ENCODE data around the gene IGF1.

Gene IGF1

DNA sequence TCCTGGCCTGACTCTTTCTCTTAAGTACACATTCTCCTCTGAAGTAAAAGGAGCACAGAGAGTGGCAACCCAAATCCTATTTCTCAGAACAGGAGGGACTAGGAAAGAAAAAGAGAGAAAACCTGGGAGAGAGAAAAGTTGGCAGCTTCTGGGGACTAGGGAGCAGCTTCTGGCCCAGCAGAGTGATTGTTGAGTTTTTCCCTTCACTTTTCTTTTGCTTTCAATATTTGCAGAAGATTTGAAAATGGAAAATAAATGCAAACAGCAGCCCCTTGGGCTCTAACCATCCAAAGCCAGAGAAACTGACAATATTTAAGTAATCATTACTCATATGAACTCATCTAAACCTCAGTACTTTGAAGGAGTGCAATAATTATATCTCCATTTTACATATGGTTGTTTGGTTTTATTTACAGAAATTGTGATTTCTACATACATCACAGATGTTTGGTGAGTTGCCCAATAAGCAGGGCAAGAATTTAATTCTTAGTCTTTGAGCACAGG is 28.8 kb upstream of the IGF1 start:
- Histone ChIP-seq H3K27me3 (replicated peaks in 2 of 5; ENCODE audit: control insufficient read depth in 4 of 5, insufficient read depth in 5 of 5, low read length in 4 of 5) (no peaks in the 10 kb centered on the region), H3K4me3 (ENCODE audit: control insufficient read depth in 1 of 7, extremely low read depth in 1 of 7, insufficient read depth in 4 of 7, low read depth in 2 of 7, low read length in 6 of 7) (no peak overlapping the region), H3K4me1 (ENCODE audit: control extremely low read depth in 1 of 4, control insufficient read depth in 4 of 4, insufficient read depth in 4 of 4, low read length in 3 of 4) (peaks cover 0 to 6% (median 0%) of the 10 kb centered on the region in 4 experiments), H3K36me3 (ENCODE audit: control insufficient read depth in 4 of 4, insufficient read depth in 4 of 4, low read length in 3 of 4) (no peaks in the 10 kb centered on the region), H3K9me3 (ENCODE audit: control extremely low read depth in 1 of 5, control insufficient read depth in 4 of 5, insufficient read depth in 2 of 5, low read depth in 1 of 5, low read length in 4 of 5) (peaks cover 0 to 3% (median 1%) of the 10 kb centered on the region in 5 experiments), H3K27ac (ENCODE audit: insufficient read depth in 1 of 2, low read depth in 1 of 2, low read length in 2 of 2, poor library complexity in 1 of 2, severe bottlenecking in 2 of 2) (no peak overlapping the region)
- CTCF ChIA-PET: no interaction called here
- POLR2A ChIA-PET: no interaction called here
- no peak for DNase-seq

DNA sequence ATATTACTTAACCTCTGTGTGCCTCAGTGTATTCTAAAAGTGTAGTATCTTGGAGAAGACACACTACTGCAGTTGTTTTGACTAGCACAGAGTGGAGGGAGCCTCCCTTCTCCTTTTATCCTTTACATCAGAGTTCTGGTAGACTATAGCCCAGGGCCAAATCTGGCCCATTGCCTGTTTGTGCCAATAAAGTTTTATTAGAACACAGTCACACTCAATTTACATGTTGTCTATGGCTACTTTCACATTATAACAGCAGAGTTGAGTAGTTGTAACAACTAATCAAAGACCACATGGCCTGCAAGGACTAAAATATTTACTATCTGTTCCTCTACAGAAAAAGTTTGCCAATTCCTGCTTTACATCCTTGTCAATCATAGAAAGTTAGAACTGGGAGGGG is 27.7 kb upstream of the IGF1 start:
- Histone ChIP-seq H3K27me3 (replicated peaks in 2 of 5; ENCODE audit: control insufficient read depth in 4 of 5, insufficient read depth in 5 of 5, low read length in 4 of 5) (no peaks in the 10 kb centered on the region), H3K36me3 (ENCODE audit: control insufficient read depth in 4 of 4, insufficient read depth in 4 of 4, low read length in 3 of 4) (no peaks in the 10 kb centered on the region), H3K4me1 (ENCODE audit: control extremely low read depth in 1 of 4, control insufficient read depth in 4 of 4, insufficient read depth in 4 of 4, low read length in 3 of 4) (peaks cover 0 to 10% (median 2%) of the 10 kb centered on the region in 4 experiments), H3K9me3 (ENCODE audit: control extremely low read depth in 1 of 5, control insufficient read depth in 4 of 5, insufficient read depth in 2 of 5, low read depth in 1 of 5, low read length in 4 of 5) (peaks cover 0 to 3% (median 1%) of the 10 kb centered on the region in 5 experiments), H3K27ac (ENCODE audit: insufficient read depth in 1 of 2, low read depth in 1 of 2, low read length in 2 of 2, poor library complexity in 1 of 2, severe bottlenecking in 2 of 2) (no peak overlapping the region), H3K4me3 (ENCODE audit: control insufficient read depth in 1 of 7, extremely low read depth in 1 of 7, insufficient read depth in 4 of 7, low read depth in 2 of 7, low read length in 6 of 7) (no peak overlapping the region)
- no peak for DNase-seq
- POLR2A ChIA-PET: no interaction called here
- CTCF ChIA-PET: no interaction called here

DNA sequence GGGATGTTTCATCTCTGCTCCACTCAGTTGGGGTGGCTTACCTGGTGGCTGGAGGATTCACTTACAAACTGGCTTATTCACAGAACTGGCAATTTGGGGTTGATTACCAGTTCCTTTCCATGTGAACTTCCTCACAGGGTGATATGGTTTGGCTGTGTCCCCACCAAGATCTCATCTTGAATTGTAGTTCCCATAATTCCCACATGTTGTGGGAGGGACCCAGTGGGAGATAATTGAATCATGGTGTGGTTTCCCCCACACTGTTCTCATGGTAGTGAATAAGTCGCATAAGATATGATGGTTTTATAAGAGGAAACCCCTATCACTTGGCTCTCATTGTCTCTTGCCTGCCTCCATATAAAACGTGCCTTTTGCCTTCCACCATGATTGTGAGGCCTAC is 26.9 kb upstream of the IGF1 start:
- POLR2A ChIA-PET: no interaction called here
- no peak overlapping the region for H3K4me3 ChIP-seq (ENCODE audit: control insufficient read depth in 1 of 7, extremely low read depth in 1 of 7, insufficient read depth in 4 of 7, low read depth in 2 of 7, low read length in 6 of 7)
- H3K27me3 ChIP-seq (replicated peaks in 2 of 5; ENCODE audit: control insufficient read depth in 4 of 5, insufficient read depth in 5 of 5, low read length in 4 of 5): no peaks in the 10 kb centered on the region
- peaks cover 0 to 3% (median 1%) of the 10 kb centered on the region in 5 experiments for H3K9me3 ChIP-seq (ENCODE audit: control extremely low read depth in 1 of 5, control insufficient read depth in 4 of 5, insufficient read depth in 2 of 5, low read depth in 1 of 5, low read length in 4 of 5)
- H3K27ac ChIP-seq (ENCODE audit: insufficient read depth in 1 of 2, low read depth in 1 of 2, low read length in 2 of 2, poor library complexity in 1 of 2, severe bottlenecking in 2 of 2): no peak overlapping the region
- CTCF ChIA-PET: no interaction called here
- WGBS (ENCODE audit: insufficient coverage): no CpG with 5 or more reads among the region's 2 CpGs
- H3K36me3 ChIP-seq (ENCODE audit: control insufficient read depth in 4 of 4, insufficient read depth in 4 of 4, low read length in 3 of 4): no peaks in the 10 kb centered on the region
- no peak for DNase-seq
- peaks cover 0 to 10% (median 3%) of the 10 kb centered on the region in 4 experiments for H3K4me1 ChIP-seq (ENCODE audit: control extremely low read depth in 1 of 4, control insufficient read depth in 4 of 4, insufficient read depth in 4 of 4, low read length in 3 of 4)

DNA sequence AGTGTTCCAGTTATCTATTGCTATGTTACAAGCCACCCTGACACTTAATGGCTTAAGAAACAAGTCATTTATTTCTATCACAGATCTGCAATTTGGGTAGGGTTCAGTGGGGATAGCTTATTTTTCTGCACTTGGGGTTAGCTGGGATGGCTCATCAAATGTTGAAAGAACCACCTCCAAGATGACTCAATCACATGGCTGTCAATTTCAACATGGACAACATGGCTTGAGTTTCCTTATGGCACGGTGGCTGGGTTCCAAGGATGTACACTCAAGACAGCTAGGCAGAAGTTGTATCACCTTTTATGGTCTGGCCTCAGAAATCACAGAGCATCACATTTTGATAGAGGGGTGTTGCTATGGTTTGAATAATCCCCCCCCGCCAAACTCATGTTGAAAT is 24.5 kb upstream of the IGF1 start:
- Histone ChIP-seq H3K4me3 (ENCODE audit: control insufficient read depth in 1 of 7, extremely low read depth in 1 of 7, insufficient read depth in 4 of 7, low read depth in 2 of 7, low read length in 6 of 7) (no peak overlapping the region), H3K9me3 (ENCODE audit: control extremely low read depth in 1 of 5, control insufficient read depth in 4 of 5, insufficient read depth in 2 of 5, low read depth in 1 of 5, low read length in 4 of 5) (peaks cover 0 to 3% (median 1%) of the 10 kb centered on the region in 5 experiments), H3K27ac (ENCODE audit: insufficient read depth in 1 of 2, low read depth in 1 of 2, low read length in 2 of 2, poor library complexity in 1 of 2, severe bottlenecking in 2 of 2) (no peak overlapping the region), H3K4me1 (ENCODE audit: control extremely low read depth in 1 of 4, control insufficient read depth in 4 of 4, insufficient read depth in 4 of 4, low read length in 3 of 4) (peaks cover 0 to 15% (median 4%) of the 10 kb centered on the region in 4 experiments), H3K27me3 (replicated peaks in 2 of 5; ENCODE audit: control insufficient read depth in 4 of 5, insufficient read depth in 5 of 5, low read length in 4 of 5) (no peaks in the 10 kb centered on the region), H3K36me3 (ENCODE audit: control insufficient read depth in 4 of 4, insufficient read depth in 4 of 4, low read length in 3 of 4) (no peaks in the 10 kb centered on the region)
- WGBS (ENCODE audit: insufficient coverage): 100% methylated on average over 1 of the region's 2 CpGs
- DNase-seq: no peak
- ChIA-PET CTCF (no interaction called here), POLR2A (no interaction called here)

DNA sequence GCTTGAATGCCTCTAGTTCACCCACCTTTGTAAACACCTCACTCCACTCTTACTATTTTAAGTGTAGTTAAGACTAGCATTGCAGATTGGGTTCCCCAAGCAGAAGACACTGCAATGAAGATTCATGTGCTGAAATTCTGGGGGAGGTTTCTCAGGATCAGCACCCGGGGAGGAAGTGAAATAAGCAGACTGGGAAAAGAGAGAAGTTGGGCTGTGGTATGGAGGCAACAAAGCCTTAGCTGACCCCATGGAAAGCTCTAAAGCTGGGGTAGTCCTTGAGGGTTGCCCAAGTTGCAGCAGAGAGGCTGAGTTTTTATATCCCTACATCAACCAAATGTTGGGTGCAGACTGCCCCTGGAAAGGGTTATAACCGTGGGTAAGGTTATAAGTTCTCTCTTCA is 23.9 kb upstream of the IGF1 start:
- H3K4me1 ChIP-seq (ENCODE audit: control extremely low read depth in 1 of 4, control insufficient read depth in 4 of 4, insufficient read depth in 4 of 4, low read length in 3 of 4): peaks cover 0 to 15% (median 4%) of the 10 kb centered on the region in 4 experiments
- no peak overlapping the region for H3K4me3 ChIP-seq (ENCODE audit: control insufficient read depth in 1 of 7, extremely low read depth in 1 of 7, insufficient read depth in 4 of 7, low read depth in 2 of 7, low read length in 6 of 7)
- no peaks in the 10 kb centered on the region for H3K27me3 ChIP-seq (replicated peaks in 2 of 5; ENCODE audit: control insufficient read depth in 4 of 5, insufficient read depth in 5 of 5, low read length in 4 of 5)
- peaks cover 0 to 3% (median 1%) of the 10 kb centered on the region in 5 experiments for H3K9me3 ChIP-seq (ENCODE audit: control extremely low read depth in 1 of 5, control insufficient read depth in 4 of 5, insufficient read depth in 2 of 5, low read depth in 1 of 5, low read length in 4 of 5)
- ChIA-PET POLR2A (no interaction called here), CTCF (interaction anchor here (1.2 kb wide), 1 partner anchor 23 kb away, joined by 4 read pairs; no protein-coding TSS in a partner anchor)
- no peak for DNase-seq
- WGBS (ENCODE audit: insufficient coverage): 93% methylated on average over 2 of the region's 2 CpGs
- H3K27ac ChIP-seq (ENCODE audit: insufficient read depth in 1 of 2, low read depth in 1 of 2, low read length in 2 of 2, poor library complexity in 1 of 2, severe bottlenecking in 2 of 2): no peak overlapping the region
- no peaks in the 10 kb centered on the region for H3K36me3 ChIP-seq (ENCODE audit: control insufficient read depth in 4 of 4, insufficient read depth in 4 of 4, low read length in 3 of 4)

DNA sequence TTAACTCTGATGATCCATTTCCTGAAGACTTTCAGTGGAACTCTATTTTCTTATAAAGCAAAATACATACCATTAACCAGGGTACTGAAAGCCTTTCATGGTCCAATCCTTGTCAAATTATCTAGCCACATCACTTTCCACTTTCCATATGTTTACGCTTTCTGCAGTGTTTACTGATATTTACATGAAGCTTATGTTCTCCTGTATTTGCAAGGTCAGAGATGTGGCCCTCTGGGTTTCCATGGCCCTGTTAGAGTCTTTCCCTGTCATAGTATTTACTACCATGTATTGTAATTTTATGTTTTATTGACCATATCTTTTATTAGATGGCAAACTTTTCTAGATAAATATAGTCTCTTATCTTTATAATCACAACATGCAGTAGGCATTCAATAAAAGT is 23.5 kb upstream of the IGF1 start:
- WGBS (ENCODE audit: insufficient coverage): no CpG with 5 or more reads among the region's 1 CpG
- no peak overlapping the region for H3K4me3 ChIP-seq (ENCODE audit: control insufficient read depth in 1 of 7, extremely low read depth in 1 of 7, insufficient read depth in 4 of 7, low read depth in 2 of 7, low read length in 6 of 7)
- H3K36me3 ChIP-seq (ENCODE audit: control insufficient read depth in 4 of 4, insufficient read depth in 4 of 4, low read length in 3 of 4): no peaks in the 10 kb centered on the region
- peaks cover 0 to 3% (median 1%) of the 10 kb centered on the region in 5 experiments for H3K9me3 ChIP-seq (ENCODE audit: control extremely low read depth in 1 of 5, control insufficient read depth in 4 of 5, insufficient read depth in 2 of 5, low read depth in 1 of 5, low read length in 4 of 5)
- CTCF ChIA-PET: interaction anchor here (1.2 kb wide), 1 partner anchor 23 kb away, joined by 4 read pairs; no protein-coding TSS in a partner anchor
- H3K4me1 ChIP-seq (ENCODE audit: control extremely low read depth in 1 of 4, control insufficient read depth in 4 of 4, insufficient read depth in 4 of 4, low read length in 3 of 4): peaks cover 0 to 15% (median 4%) of the 10 kb centered on the region in 4 experiments
- no peak for DNase-seq
- H3K27me3 ChIP-seq (replicated peaks in 2 of 5; ENCODE audit: control insufficient read depth in 4 of 5, insufficient read depth in 5 of 5, low read length in 4 of 5): no peaks in the 10 kb centered on the region
- no peak overlapping the region for H3K27ac ChIP-seq (ENCODE audit: insufficient read depth in 1 of 2, low read depth in 1 of 2, low read length in 2 of 2, poor library complexity in 1 of 2, severe bottlenecking in 2 of 2)
- POLR2A ChIA-PET: no interaction called here

DNA sequence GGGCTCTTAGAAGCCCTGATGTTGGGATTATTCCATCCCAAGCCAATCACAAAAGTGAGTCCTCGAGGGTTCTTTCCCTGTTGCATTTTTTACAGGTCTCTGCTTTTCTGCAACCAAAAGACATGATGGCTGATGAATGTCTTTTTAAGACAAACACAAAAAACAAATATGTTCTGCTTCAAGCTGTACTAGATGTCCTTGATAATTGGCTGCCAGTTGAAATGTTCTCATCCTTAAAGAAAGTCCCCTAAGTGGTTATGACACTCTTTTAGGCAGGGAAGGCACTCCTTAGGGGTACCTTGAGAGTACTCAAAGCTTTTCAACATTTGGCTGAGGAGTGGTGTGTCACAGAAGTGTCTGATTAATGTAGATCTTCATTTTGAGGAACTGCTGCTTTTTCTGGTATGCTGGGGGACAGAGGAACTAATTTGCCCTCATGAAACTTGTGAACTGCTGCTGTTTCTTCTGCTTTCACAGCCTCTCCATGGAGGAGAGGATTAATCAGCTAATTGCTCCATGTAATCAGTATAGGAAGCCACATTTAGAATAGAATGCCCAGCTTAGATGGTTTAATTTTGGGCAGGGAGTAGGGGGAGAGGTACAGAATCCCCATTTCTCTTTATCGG is 22.8 kb upstream of the IGF1 start:
- Histone ChIP-seq H3K9me3 (ENCODE audit: control extremely low read depth in 1 of 5, control insufficient read depth in 4 of 5, insufficient read depth in 2 of 5, low read depth in 1 of 5, low read length in 4 of 5) (peaks cover 0 to 3% (median 1%) of the 10 kb centered on the region in 5 experiments), H3K4me1 (ENCODE audit: control extremely low read depth in 1 of 4, control insufficient read depth in 4 of 4, insufficient read depth in 4 of 4, low read length in 3 of 4) (peaks cover 0 to 19% (median 5%) of the 10 kb centered on the region in 4 experiments), H3K27me3 (replicated peaks in 2 of 5; ENCODE audit: control insufficient read depth in 4 of 5, insufficient read depth in 5 of 5, low read length in 4 of 5) (no peaks in the 10 kb centered on the region), H3K36me3 (ENCODE audit: control insufficient read depth in 4 of 4, insufficient read depth in 4 of 4, low read length in 3 of 4) (no peaks in the 10 kb centered on the region), H3K27ac (ENCODE audit: insufficient read depth in 1 of 2, low read depth in 1 of 2, low read length in 2 of 2, poor library complexity in 1 of 2, severe bottlenecking in 2 of 2) (no peak overlapping the region), H3K4me3 (ENCODE audit: control insufficient read depth in 1 of 7, extremely low read depth in 1 of 7, insufficient read depth in 4 of 7, low read depth in 2 of 7, low read length in 6 of 7) (no peak overlapping the region)
- WGBS (ENCODE audit: insufficient coverage): 100% methylated on average over 1 of the region's 2 CpGs
- CTCF ChIA-PET: interaction anchor here (0.7 to 1.2 kb wide), 2 partner anchors 20 to 24 kb away, joined by 3 to 4 read pairs; no protein-coding TSS in a partner anchor
- DNase-seq: peak in 2 of 3 donors; percentile 68 to 74
- POLR2A ChIA-PET: no interaction called here

Measured in common myeloid progenitor, CD34-positive (primary cell).